ENCODE data around the gene CPEB1.

DNA sequence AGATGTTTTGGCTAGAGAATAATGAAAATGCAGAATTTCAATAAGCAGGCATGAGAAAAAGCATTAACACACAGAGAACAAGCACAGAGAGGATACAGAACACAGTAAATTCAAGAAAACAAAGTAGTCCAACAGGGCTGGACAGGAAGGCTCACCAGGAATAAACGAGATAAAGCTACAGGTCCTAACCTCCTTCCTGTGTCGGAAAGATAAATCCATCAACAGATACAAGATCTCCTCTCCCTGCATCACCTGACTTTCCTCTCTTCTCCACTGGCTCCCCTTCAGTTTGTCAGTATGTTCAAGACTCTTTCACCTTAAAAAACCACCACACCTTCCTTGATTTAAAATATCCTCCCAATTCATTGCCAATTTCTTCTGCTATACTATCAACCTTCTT, 11.4 kb downstream of the CPEB1 start:
- TF ChIP-seq POLR2AphosphoS5 (IDR thresholded peaks at IDR 0.05; ENCODE audit: low read depth, low read length) (no peak), POLR2A (IDR thresholded peaks at IDR 0.05; ENCODE audit: low read depth, low read length) (no peak), TAF1 (IDR thresholded peaks at IDR 0.05; ENCODE audit: borderline replicate concordance, low read depth, low read length) (no peak)

Data from GM12892 (cell line).